Measurements from ENCODE around the gene LINC01488. TPM values are rescaled to one million over a fixed set of nuclear protein-coding genes. Genes with fewer than 3 reads are reported as not detected.

Gene LINC01488
- total RNA-seq, 1 donor from 2014 or later = not detected

DNA sequence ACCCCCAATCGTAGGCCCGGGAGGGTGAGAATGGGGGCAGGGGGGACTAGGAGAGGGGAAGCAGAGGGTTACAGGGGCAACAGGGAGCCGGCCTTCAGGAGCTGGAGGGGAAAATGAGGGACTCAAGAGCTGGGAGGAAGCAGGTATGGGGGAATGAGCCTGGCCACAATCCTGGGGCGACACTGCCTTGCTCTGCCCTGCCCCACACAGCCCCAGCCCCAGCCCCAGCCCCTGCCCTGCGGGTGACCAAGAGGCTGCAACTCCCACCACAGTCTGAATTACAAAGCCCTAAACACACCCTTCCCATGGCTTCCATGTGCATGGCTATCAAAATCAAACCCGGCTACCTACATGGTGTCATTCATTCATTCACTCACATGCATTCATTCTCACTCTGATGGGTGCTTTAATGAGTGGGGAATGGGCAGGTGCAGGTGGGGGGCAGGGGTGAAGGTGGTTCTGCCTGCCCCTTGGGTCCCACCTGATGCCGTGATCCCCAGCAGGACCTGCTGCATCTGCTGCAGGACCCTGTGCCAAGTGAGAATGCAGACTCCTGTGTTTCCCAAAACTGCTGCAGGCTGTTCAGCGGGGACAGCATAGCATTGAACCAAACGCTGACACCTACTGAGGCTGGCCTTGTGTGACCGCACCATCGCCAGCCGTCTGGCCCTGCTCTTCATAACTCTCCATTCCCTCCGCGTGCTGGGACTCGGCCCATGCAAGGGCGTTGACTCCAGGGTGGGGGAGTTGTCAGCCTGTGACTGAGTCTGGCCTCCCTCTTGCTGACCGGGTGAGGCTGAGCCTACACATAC lies 9.5 kb upstream of the LINC01488 start:
- Histone ChIP-seq H3K27ac (no peak overlapping the region), H3K4me3 (no peak overlapping the region), H3K27me3 (no peaks in the 10 kb centered on the region), H3K4me1 (no peaks in the 10 kb centered on the region), H3K9me3 (no peaks in the 10 kb centered on the region), H3K36me3 (no peaks in the 10 kb centered on the region)
- no peak for DNase-seq (ENCODE audit: low spot score in 2 of 2)
- intact Hi-C loops (cut with DNase I) = no loop called here
- TF ChIP-seq, protein P1, sequence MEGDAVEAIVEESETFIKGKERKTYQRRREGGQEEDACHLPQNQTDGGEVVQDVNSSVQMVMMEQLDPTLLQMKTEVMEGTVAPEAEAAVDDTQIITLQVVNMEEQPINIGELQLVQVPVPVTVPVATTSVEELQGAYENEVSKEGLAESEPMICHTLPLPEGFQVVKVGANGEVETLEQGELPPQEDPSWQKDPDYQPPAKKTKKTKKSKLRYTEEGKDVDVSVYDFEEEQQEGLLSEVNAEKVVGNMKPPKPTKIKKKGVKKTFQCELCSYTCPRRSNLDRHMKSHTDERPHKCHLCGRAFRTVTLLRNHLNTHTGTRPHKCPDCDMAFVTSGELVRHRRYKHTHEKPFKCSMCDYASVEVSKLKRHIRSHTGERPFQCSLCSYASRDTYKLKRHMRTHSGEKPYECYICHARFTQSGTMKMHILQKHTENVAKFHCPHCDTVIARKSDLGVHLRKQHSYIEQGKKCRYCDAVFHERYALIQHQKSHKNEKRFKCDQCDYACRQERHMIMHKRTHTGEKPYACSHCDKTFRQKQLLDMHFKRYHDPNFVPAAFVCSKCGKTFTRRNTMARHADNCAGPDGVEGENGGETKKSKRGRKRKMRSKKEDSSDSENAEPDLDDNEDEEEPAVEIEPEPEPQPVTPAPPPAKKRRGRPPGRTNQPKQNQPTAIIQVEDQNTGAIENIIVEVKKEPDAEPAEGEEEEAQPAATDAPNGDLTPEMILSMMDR (IDR thresholded peaks at IDR 0.05) = no peak

DNA sequence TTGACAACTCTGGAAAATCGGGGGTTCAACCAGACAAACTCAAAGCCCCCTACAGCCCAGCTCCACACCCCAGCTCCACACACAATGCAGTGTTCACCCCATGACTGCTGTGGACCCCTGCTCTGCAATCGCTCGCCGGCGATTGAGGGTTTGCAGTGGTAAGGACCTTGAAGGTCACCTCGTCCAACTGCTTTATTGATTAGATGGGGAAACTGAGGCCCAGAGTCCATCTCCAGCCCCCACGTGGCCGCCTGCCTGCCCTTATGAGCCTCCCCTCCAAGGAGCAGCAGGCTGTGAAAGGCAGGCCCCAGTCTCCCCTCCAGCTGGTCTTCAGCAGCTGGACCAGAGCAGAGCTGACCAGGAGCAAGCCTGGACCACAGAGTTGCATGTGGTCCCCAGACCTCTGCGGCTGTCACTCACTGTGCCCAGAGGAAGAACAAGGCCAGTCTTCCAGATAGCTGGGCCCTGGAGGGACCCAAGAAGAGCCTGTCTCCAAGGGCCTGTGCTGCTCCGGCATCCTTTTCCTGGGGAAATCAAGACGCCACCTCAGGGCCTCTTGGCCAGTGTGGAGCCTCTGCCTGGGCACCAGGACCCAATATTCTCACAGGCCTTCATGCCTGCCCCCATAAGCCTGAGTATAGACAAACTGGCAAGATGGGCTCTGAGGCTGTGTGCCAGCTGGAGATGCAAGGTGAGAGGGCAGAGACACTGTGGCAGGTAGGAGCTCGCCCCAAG lies 8.8 kb upstream of the LINC01488 start:
- H3K27ac ChIP-seq = no peak overlapping the region
- no peak overlapping the region for H3K4me3 ChIP-seq
- no peaks in the 10 kb centered on the region for H3K4me1 ChIP-seq
- H3K36me3 ChIP-seq = no peaks in the 10 kb centered on the region
- intact Hi-C loops (cut with DNase I) = no loop called here
- no peaks in the 10 kb centered on the region for H3K27me3 ChIP-seq
- TF ChIP-seq, protein P1 (IDR thresholded peaks at IDR 0.05) = no peak
- no peak for DNase-seq (ENCODE audit: low spot score in 2 of 2)
- no peaks in the 10 kb centered on the region for H3K9me3 ChIP-seq

GRCh38 chr11:69473276-69473845 lies 8.1 kb upstream of the LINC01488 start:
- H3K4me3 ChIP-seq = no peak overlapping the region
- no peaks in the 10 kb centered on the region for H3K9me3 ChIP-seq
- H3K27ac ChIP-seq = no peak overlapping the region
- intact Hi-C loops (cut with DNase I) = no loop called here
- no peak for DNase-seq (ENCODE audit: low spot score in 2 of 2)
- TF ChIP-seq, protein P1 (IDR thresholded peaks at IDR 0.05) = no peak
- H3K27me3 ChIP-seq = no peaks in the 10 kb centered on the region
- H3K36me3 ChIP-seq = no peaks in the 10 kb centered on the region
- H3K4me1 ChIP-seq = no peaks in the 10 kb centered on the region

DNA sequence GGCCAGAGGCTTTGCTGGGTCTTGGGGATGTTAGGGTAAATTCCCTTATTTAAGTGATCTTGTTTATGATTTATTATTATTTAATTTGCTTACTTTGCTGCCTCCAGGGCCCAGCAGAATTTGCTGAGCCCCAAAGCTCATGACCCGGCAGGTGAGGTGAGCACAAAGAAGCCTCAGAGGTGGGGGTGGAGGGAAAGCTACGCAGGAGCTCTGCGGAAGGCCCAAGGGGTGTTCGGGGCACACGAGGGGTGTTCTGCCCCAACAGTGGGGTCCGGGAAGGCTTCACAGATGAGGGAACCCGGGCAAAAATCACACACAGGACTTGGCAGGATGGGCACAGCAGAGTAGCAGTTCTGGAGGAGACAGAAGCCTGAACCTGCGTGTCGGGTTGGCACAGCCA lies 6.7 kb upstream of the LINC01488 start:
- DNase-seq (ENCODE audit: low spot score in 2 of 2) = no peak
- no peak overlapping the region for H3K4me3 ChIP-seq

GRCh38 chr11:69475141-69475865 lies 6.2 kb upstream of the LINC01488 start:
- Histone ChIP-seq H3K27ac (no peak overlapping the region), H3K4me1 (peaks cover 4 to 9% of the 10 kb centered on the region in 2 donors), H3K27me3 (no peaks in the 10 kb centered on the region), H3K36me3 (no peaks in the 10 kb centered on the region), H3K4me3 (no peak overlapping the region), H3K9me3 (no peaks in the 10 kb centered on the region)
- TF ChIP-seq, protein P1 (IDR thresholded peaks at IDR 0.05) = no peak
- intact Hi-C loops (cut with DNase I) = no loop called here
- no peak for DNase-seq (ENCODE audit: low spot score in 2 of 2)

More for the DNA sequence above, 6.7 kb upstream of the LINC01488 start:
- intact Hi-C loops (cut with DNase I) = no loop called here
- Histone ChIP-seq H3K27ac (no peak overlapping the region), H3K4me1 (peaks cover 0 to 3% of the 10 kb centered on the region in 2 donors), H3K9me3 (no peaks in the 10 kb centered on the region), H3K27me3 (no peaks in the 10 kb centered on the region), H3K36me3 (no peaks in the 10 kb centered on the region)
- TF ChIP-seq, protein P1 (IDR thresholded peaks at IDR 0.05) = no peak

Data from ascending aorta (tissue), 2 donors.